IMR-90 (cell line): Measurements from ENCODE around the gene XRCC4.

Experiments
- BHLHE40 ChIP-seq: fragments of 150-350 bp; IDR thresholded peaks from 2 replicates; pipeline ENCODE4 v1.6.1; 2016; ENCODE audit warnings: mild to moderate bottlenecking, low read depth, low read length
- CEBPB ChIP-seq: IDR thresholded peaks from 2 replicates; pipeline ENCODE4 v1.6.1; 2012; ENCODE audit warnings: low read depth, low read length, improper control_type of control experiment
- CHD1 ChIP-seq: IDR thresholded peaks from 2 replicates; pipeline ENCODE4 v1.6.1; 2012; ENCODE audit warnings: low read depth, low read length, improper control_type of control experiment
- CTCF ChIP-seq: conservative IDR thresholded peaks from 2 replicates; pipeline ENCODE4 v1.5.1; 2012; ENCODE audit warnings: mild to moderate bottlenecking, low read depth, low read length, improper control_type of control experiment
- FOS ChIP-seq: fragments of 150-350 bp; IDR thresholded peaks from 2 replicates; pipeline ENCODE4 v1.6.1; 2016; ENCODE audit warnings: low read depth, low read length
- MXI1 ChIP-seq: IDR thresholded peaks from 2 replicates; pipeline ENCODE4 v1.6.1; 2012; ENCODE audit warnings: low read depth, mild to moderate bottlenecking, low read length, moderate library complexity, borderline replicate concordance
- POLR2A ChIP-seq: IDR thresholded peaks from 2 replicates; pipeline ENCODE4 v1.6.1; 2012; ENCODE audit warnings: mild to moderate bottlenecking, low read depth, low read length
- RAD21 ChIP-seq: IDR thresholded peaks from 2 replicates; pipeline ENCODE4 v1.6.1; 2012; ENCODE audit warnings: low read length, improper control_type of control experiment
- RCOR1 ChIP-seq: IDR thresholded peaks from 2 replicates; pipeline ENCODE4 v1.6.1; 2012; ENCODE audit warnings: mild to moderate bottlenecking, low read length, improper control_type of control experiment; ENCODE audit not compliant: insufficient replicate concordance
- RFX5 ChIP-seq: IDR thresholded peaks from 2 replicates; pipeline ENCODE4 v1.8.0; 2012; ENCODE audit warnings: low read depth, mild to moderate bottlenecking, low read length, moderate library complexity
- SMC3 ChIP-seq: fragments of 150-350 bp; IDR thresholded peaks from 2 replicates; pipeline ENCODE4 v1.6.1; 2016; ENCODE audit warnings: low read depth, mild to moderate bottlenecking, antibody characterized with exemption, low read length, moderate library complexity
- TF ChIP-seq, protein P1 (sequence below): fragments of 150-350 bp; IDR thresholded peaks from 2 replicates; pipeline ENCODE4 v1.6.1; 2017; ENCODE audit warnings: mild to moderate bottlenecking, antibody characterized with exemption, low read length, low read depth
- TF ChIP-seq, protein P2 (sequence below): fragments of 150-350 bp; IDR thresholded peaks from 2 replicates; pipeline ENCODE4 v1.6.1; 2016; ENCODE audit warnings: low read depth, mild to moderate bottlenecking, low read length, moderate library complexity, borderline replicate concordance

- TF ChIP-seq CTCF = no peak
- TF ChIP-seq BHLHE40 = no peak
- TF ChIP-seq RFX5 = no peak
- TF ChIP-seq POLR2A = no peak
- TF ChIP-seq, protein P1, sequence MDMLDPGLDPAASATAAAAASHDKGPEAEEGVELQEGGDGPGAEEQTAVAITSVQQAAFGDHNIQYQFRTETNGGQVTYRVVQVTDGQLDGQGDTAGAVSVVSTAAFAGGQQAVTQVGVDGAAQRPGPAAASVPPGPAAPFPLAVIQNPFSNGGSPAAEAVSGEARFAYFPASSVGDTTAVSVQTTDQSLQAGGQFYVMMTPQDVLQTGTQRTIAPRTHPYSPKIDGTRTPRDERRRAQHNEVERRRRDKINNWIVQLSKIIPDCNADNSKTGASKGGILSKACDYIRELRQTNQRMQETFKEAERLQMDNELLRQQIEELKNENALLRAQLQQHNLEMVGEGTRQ = no peak
- no peak for TF ChIP-seq SMC3
- TF ChIP-seq RAD21 = no peak
- TF ChIP-seq, protein P2, sequence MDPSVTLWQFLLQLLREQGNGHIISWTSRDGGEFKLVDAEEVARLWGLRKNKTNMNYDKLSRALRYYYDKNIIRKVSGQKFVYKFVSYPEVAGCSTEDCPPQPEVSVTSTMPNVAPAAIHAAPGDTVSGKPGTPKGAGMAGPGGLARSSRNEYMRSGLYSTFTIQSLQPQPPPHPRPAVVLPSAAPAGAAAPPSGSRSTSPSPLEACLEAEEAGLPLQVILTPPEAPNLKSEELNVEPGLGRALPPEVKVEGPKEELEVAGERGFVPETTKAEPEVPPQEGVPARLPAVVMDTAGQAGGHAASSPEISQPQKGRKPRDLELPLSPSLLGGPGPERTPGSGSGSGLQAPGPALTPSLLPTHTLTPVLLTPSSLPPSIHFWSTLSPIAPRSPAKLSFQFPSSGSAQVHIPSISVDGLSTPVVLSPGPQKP = no peak
- TF ChIP-seq RCOR1 = no peak
- TF ChIP-seq MXI1 = no peak
- no peak for TF ChIP-seq CHD1
- no peak for TF ChIP-seq CEBPB
- TF ChIP-seq FOS = no peak
Measured at GRCh38 chr5:83093692-83094091, 16.3 kb downstream of the XRCC4 start.
